ENCODE data around the gene NDUFA8.

The NDUFA8 gene

DNA sequence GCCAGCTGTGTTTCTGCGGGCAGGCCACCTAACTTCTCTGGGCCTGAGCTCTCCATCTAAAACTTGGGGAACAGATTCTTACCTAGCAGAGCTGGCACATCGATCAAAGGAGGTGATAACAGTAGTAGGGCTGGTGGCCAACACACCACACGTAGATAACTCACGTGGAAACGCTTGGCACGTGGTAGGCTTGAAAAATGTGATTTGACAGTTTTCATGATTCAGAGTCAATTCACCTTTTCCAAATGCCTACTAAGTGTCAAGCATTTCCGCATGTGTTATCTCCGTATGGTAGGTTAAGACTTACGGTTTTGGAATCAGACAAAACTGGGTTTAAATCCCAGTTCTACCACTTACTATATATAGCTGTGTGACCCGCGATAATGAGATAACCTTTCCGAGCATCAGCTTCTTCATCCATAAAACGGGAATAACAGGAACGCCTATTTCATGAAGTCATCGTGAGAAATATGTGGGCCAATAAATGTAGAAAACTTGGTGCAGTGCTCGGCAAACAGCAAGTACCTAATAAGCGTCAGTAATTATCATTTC, 25.5 kb downstream of the NDUFA8 start:
- DNase-seq, result no peak

GRCh38 chr9:122133263-122133983, 26.2 kb downstream of the NDUFA8 start:
- DNase-seq, result no peak

DNA sequence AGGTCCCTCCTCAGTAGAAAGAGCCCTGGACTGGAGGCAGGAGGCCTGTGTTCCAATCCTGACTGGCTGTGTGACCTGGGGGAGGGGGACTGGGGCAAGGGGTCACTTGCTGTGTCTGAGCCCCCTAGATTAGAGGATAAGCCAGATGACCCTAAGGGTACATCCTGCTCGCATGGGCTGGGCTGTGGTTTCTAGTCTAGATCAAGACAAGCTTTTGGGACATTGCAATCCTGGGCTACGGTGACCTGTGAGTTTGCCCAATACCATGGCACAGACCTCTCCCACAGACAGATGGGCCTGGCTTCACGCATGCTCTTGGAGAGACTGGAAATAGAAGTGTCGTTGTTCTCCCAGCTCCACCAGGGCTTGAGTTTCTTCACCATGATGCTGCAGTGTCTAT, 27.0 kb downstream of the NDUFA8 start:
- DNase-seq, result no peak

DNA sequence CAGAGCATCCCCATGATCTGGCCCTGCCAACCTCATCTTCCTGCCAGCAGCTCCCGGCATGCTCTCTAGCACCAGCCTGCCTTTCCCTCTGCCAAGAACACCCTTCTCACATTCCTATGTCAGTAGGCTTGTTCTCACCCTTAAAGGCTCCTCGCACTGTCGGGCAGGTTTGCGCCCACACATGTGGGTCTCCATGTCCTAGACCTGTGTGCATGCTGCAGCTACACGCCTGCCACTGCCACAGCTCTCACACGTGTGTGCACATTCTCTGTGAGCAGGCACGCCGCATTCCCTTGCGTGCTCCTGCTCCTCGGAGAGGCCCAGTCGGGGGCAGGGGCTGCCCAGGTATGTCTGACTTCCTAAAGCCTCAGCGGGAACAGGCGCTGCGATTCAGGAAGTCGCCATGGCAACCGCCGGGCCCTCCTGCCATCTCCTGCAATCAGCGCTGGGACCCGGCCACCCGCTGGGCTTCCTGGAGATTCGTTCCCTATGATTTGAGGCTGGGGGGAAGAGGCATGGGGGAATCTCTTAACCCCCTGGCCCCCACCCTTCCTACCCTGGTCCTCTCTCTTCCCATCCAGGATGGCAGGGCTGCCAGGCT, 28.1 kb downstream of the NDUFA8 start:
- peak; percentile 17 for DNase-seq

DNA sequence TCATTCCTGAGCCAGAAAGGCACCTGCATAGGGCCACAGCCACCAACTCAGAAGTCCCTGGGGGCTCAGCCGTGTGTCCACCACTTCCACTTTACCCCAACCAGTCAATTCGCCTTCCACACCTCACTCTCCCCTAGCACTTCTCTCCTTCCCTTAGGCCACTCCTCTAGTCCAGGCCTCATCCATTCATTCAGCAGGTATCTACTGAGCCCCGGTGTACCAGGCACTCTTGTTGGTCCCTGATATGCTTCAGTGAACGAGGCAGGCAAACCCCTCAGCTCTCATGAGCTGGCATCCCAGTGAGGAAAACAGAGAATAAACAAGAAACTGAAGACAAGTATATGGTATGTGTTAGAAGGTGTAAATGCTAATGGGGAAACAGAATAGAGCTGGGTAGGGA, 28.7 kb downstream of the NDUFA8 start:
- no peak for DNase-seq

GRCh38 chr9:122129969-122130368, 29.6 kb downstream of the NDUFA8 start:
- no peak for DNase-seq

- no peak for DNase-seq
Measured at GRCh38 chr9:122128969-122129343, 30.6 kb downstream of the NDUFA8 start.

- DNase-seq, result no peak
Measured at GRCh38 chr9:122128007-122128968, 31.3 kb downstream of the NDUFA8 start.

- DNase-seq, result no peak
Measured at GRCh38 chr9:122127396-122127798, 32.2 kb downstream of the NDUFA8 start.

GRCh38 chr9:122126331-122127261, 33.0 kb downstream of the NDUFA8 start:
- peak; percentile 65 for DNase-seq

DNA sequence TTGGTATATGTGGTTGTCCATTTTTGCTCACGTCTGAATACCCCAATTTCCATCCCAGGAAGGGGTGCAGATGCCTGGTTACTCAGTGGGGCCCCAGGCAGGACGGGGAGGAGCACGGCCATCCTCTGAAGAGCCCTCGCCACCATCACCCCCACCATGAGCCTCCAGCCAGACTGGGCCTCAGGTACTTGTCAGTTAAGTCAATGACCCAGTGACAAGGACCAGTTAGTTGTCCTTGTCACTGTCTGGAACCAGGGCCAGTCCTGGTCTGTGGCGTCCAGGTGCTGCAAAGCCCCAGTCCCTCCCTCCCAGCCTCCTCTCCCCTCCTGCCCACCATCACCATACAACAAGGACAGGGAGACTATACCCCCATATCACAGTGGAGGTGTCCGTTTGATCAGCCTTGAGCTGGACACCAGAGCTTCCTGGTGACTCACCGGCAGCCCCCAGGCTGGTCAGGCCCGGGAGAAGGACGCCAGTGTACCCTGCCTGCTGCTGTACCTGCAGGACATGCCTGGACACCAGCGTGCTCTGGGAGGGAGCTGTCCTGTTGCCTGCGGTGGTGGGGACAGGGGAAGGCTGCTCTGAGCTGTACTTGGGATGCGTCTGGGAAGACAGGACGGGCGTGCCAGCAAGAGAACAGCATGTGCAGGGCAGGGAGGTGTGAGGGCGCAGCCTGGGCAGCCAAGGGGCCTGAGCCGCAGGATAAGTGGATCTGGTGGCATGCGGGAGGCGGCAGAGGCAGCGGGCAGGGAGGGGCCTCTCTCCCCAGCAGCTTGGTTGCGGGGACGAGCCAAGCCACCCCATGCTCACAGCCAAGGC, 33.9 kb downstream of the NDUFA8 start:
- no peak for DNase-seq

DNA sequence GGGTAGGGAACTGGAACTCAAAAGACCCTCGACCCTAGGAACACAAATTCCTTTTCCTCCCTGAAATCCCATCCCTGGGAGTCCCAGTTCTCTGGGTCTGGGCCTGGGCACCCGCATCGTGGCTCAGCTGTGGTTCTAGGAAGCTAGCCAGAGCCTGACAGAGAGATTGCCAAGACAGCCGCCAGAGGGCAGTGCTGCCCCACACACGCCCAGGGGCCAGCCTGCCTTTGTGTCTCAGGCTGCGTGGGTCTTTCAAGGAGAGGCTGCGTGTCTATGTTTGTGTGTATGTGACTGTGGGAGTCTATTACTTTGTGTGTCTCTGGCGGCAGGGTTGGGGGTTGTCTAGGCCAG, 34.4 kb downstream of the NDUFA8 start:
- DNase-seq, result peak; percentile 72

DNA sequence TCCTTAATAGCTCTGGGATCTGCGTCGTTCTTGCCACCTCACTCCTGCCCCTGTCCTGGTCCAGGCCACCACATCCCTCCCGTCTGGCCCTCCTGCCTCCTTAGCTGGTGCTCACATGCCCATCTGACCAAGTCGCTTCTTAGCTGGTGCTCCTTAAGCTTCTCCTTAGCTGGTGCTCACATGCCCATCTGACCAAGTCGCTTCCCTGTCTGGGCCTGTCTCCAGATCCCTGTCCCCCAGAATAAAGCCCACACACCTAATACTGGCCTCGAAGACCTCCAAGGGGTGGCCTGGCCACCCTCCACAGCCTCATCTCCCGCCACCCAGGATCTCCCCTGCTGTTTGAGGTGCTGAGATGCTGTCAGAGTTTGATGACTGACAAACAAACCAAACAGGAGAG, 35.1 kb downstream of the NDUFA8 start:
- no peak for DNase-seq

DNA sequence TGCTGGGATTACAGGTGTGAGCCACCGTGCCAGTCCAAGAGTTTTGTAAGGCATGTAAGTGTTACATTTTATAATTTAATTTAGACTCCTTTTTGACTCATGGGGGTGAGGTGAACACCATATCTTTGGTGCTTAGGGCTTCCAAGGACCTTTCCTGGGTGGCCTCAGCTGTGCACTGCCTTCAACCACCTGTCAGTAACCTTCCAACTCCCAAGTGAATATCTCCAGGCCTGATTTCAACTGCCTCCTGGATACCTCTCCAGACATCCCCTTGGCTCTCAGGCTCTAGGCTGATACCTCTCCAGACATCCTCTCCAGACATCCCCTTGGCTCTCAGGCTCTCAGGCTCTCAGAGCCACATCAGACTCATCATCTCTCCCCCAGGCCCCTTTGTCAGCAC, 35.5 kb downstream of the NDUFA8 start:
- DNase-seq, result no peak

DNA sequence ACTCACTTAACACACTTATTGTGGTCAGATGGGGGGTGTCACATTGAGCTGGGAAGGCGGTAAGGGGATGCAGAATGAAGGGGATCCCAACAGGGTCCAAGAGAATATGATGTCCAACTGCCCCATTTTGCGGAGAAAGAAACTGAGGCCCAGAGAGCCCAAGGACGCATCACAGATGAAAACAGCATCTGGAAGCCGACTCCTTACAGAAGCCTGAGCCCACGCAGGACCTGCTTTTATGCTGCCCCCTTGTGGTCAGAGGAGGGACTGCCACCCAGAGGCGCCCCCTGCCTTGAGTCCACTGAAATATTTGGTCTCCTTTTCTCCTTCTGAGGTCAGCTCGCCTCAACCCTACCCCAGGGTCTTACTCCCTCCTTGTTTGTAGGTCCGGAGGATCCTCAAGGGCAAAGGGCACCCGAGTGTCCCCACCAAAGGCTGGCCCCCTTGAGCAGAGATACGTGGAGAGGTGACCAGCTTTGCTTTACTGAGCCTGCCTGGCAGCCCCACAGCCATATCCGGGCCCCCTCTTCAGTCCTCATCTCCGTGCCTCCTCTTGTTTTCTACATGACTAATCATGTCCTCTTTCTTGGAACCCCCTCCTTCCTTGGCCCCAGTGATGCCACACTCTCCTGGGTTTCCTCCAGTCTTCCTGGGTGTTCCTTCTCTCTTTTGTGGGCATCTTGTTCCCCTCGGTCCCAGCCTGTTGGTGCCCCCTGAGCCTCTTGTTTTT, 36.5 kb downstream of the NDUFA8 start:
- DNase-seq, result peak; percentile 58

GRCh38 chr9:122122468-122122867, 37.1 kb downstream of the NDUFA8 start:
- no peak for DNase-seq

GRCh38 chr9:122121931-122122330, 37.6 kb downstream of the NDUFA8 start:
- DNase-seq, result no peak

GRCh38 chr9:122121391-122121790, 38.2 kb downstream of the NDUFA8 start:
- no peak for DNase-seq

DNA sequence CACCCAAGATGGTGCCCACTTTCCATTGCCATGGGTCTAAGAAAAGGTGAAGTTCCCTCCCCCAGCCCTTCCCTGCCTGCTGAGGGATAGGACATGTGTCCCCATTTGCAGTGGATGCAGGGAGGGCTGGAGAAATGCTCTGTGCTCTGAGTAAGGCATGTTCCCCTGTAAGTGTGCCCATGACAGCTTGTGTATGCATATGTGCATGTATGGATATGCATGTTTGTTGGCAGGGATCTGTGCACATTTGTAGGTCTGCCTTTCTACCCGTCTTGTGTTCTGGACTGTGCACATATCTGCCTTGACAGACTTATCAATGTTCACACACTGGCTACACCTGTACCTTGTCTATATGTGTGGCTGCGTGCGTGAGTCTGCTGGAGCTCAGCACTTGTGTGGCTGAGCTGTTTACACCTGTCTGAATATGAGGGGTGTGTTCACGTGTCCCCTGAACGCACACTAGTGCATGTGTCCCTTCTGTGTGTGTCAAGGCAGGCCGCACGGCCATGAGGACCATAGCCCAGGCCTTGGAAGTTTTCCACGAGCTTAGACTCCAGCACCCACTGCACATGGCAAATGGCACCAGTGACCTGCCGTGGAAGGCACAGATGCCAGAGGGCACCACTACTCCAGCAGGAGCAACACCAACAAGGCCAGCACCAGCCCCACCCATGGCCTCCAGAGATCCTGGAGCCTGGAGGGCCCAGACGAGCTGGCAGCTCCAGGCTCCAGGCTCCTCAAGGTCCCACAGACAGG, 39.1 kb downstream of the NDUFA8 start:
- no peak for DNase-seq

GRCh38 chr9:122119721-122120120, 39.9 kb downstream of the NDUFA8 start:
- no peak for DNase-seq

All from fibroblast of upper back skin (primary cell).